B cell (primary cell): ENCODE measurements around the gene TGFBRAP1. TPM values are rescaled to one million over a fixed set of nuclear protein-coding genes. Genes with fewer than 3 reads are reported as not detected.

Experiments
- ATAC-seq: fragments of 200-7000 bp; cut with Tn5 transposase; one replicate; pipeline ENCODE4 v1.10.0; 2021; ENCODE audit warnings: low read depth, mild to moderate bottlenecking, moderate number of reproducible peaks, moderate library complexity
- CTCF ChIA-PET: fragments of 350-600 bp; sonication (Branson Sonifier 250); formaldehyde crosslinking; loops from one replicate; lab custom pipeline; 2021; ENCODE audit warnings: antibody characterized with exemption, inconsistent platforms; lab: Charles Lee
- POLR2A ChIA-PET: fragments of 350-600 bp; sonication (Branson Sonifier 250); formaldehyde crosslinking; loops from one replicate; lab custom pipeline; 2021; ENCODE audit warnings: antibody characterized with exemption; lab: Charles Lee
- DNase-seq: peaks from one replicate; pipeline ENCODE4 v3.0.0; 2013
- H2AFZ ChIP-seq: 2 replicates; pipeline ENCODE4 v1.6.1; 2012; ENCODE audit warnings: mild to moderate bottlenecking, low read depth, low read length; ENCODE audit not compliant: insufficient read depth, poor library complexity, severe bottlenecking
- H3K27ac ChIP-seq, 2 donors: 1 replicate in 1 of 2; 2 replicates in 1 of 2; pipeline ENCODE4 v1.5.1; 2012 to 2013; ENCODE audit warnings: low read length in 2 of 2, mild to moderate bottlenecking in 2 of 2, moderate library complexity in 1 of 2
- H3K27me3 ChIP-seq, 4 experiments: fragments of 200-600 bp in 1 of 4; sonication (generic) in 1 of 4; replicated peaks in 1 of 4; 1 replicate in 2 of 4; 2 replicates in 2 of 4; pipeline versions ENCODE4 v1.6.1 to v1.7.0; 2013 to 2016; ENCODE audit warnings: low read length in 3 of 4, mild to moderate bottlenecking in 2 of 4, mixed read lengths in 1 of 4, moderate library complexity in 1 of 4; ENCODE audit not compliant: insufficient read depth in 4 of 4, control insufficient read depth in 3 of 4; ENCODE audit errors: control extremely low read depth in 1 of 4
- H3K36me3 ChIP-seq, 2 experiments: replicated peaks in 1 of 2; 1 replicate in 1 of 2; 2 replicates in 1 of 2; pipeline versions ENCODE4 v1.6.1 to v1.7.1; 2013; ENCODE audit warnings: low read length in 1 of 2; ENCODE audit not compliant: insufficient read depth in 2 of 2, control insufficient read depth in 1 of 2; ENCODE audit errors: control extremely low read depth in 1 of 2, extremely low read depth in 1 of 2
- H3K4me1 ChIP-seq, 2 donors: fragments of 200-600 bp in 1 of 2; sonication (generic) in 1 of 2; 1 replicate in 1 of 2; 2 replicates in 1 of 2; pipeline versions ENCODE4 v1.5.1 to v1.6.1; 2013 to 2017; ENCODE audit warnings: low read length in 2 of 2; ENCODE audit not compliant: control insufficient read depth in 2 of 2, insufficient read depth in 2 of 2
- H3K4me2 ChIP-seq: replicated peaks from 2 replicates; pipeline ENCODE3; 2012; ENCODE audit warnings: mild to moderate bottlenecking, low read depth, low read length; ENCODE audit not compliant: poor library complexity, severe bottlenecking
- H3K4me3 ChIP-seq, 5 experiments: fragments of 200-600 bp in 1 of 5; sonication (generic) in 1 of 5; 1 replicate in 3 of 5; 2 replicates in 2 of 5; pipeline versions ENCODE4 v1.5.1 to v1.7.0; 2011 to 2016; ENCODE audit warnings: low read length in 4 of 5, mild to moderate bottlenecking in 4 of 5, low read depth in 2 of 5, control low read depth in 1 of 5, moderate library complexity in 1 of 5; ENCODE audit not compliant: insufficient read depth in 1 of 5; ENCODE audit errors: control extremely low read depth in 1 of 5, extremely low read depth in 1 of 5
- H3K79me2 ChIP-seq: fragments of 200-600 bp; sonication (generic); one replicate; pipeline ENCODE4 v1.6.0; 2016; ENCODE audit warnings: low read length; ENCODE audit not compliant: control insufficient read depth, insufficient read depth
- H3K9ac ChIP-seq: fragments of 200-600 bp; sonication (generic); 2 replicates; pipeline ENCODE4 v1.6.1; 2017; ENCODE audit warnings: mild to moderate bottlenecking, low read length, moderate library complexity
- H3K9me3 ChIP-seq, 3 donors: one replicate each; pipeline versions ENCODE4 v1.6.1 to v1.7.1; 2013; ENCODE audit warnings: low read length in 2 of 3; ENCODE audit not compliant: control insufficient read depth in 2 of 3, insufficient read depth in 1 of 3; ENCODE audit errors: control extremely low read depth in 1 of 3
- H4K20me1 ChIP-seq: 2 replicates; pipeline ENCODE4 v1.6.0; 2012; ENCODE audit warnings: mild to moderate bottlenecking, low read length; ENCODE audit not compliant: insufficient read depth, control insufficient read depth, poor library complexity, severe bottlenecking
- H3K27ac Mint-ChIP-seq: one replicate; pipeline ENCODE4 v1.8.0; 2021; ENCODE audit warnings: mixed read lengths
- H3K27me3 Mint-ChIP-seq: one replicate; pipeline ENCODE4 v1.8.0; 2021; ENCODE audit warnings: mixed read lengths
- H3K4me1 Mint-ChIP-seq: one replicate; pipeline ENCODE4 v1.8.0; 2021; ENCODE audit warnings: mixed read lengths
- H3K4me3 Mint-ChIP-seq: one replicate; pipeline ENCODE4 v1.8.0; 2021; ENCODE audit warnings: mixed read lengths
- H3K9me3 Mint-ChIP-seq: one replicate; pipeline ENCODE4 v1.8.0; 2022; ENCODE audit warnings: mixed read lengths; ENCODE audit not compliant: insufficient read depth
- CTCF ChIP-seq: fragments of 200-600 bp; IDR thresholded peaks from one replicate; pipeline ENCODE4 v1.8.0; 2022; ENCODE audit warnings: antibody characterized with exemption, mild to moderate bottlenecking
- EZH2 ChIP-seq: IDR thresholded peaks from 2 replicates; pipeline ENCODE4 v1.6.1; 2012; ENCODE audit warnings: borderline replicate concordance, low read depth, mild to moderate bottlenecking, moderate library complexity, low read length; ENCODE audit not compliant: insufficient read depth, poor library complexity, severe bottlenecking
- WGBS: methylation state at CpG from one replicate; pipeline ENCODE4 v1.1.5; 2013; ENCODE audit warnings: missing lambda C conversion rate; ENCODE audit not compliant: insufficient coverage; 5-methylcytosine and 5-hydroxymethylcytosine counted together
- intact Hi-C: fragments of 100-400 bp; cut with micrococcal nuclease; formaldehyde crosslinking; loops from one replicate; pipeline ENCODE4 v1.10.0; 2022
- polyA plus RNA-seq: library from polyadenylated mRNA; depleted of rRNA; stranded (reverse); fragments of >200 nt; gene quantifications from 2 replicates; pipeline ENCODE4 v1.2.3, GENCODE V29; 2012
- total RNA-seq, 2 donors: library from RNA; stranded (reverse); fragments of 120-200 nt in 1 of 2; gene quantifications; 1 replicate in 1 of 2; 2 replicates in 1 of 2; pipeline versions ENCODE4 v1.2.3 to v1.2.4, GENCODE V29; 2013 to 2022

TGFBRAP1 gene
- total and polyA plus RNA-seq, 2 donors (not counting 1 experiment from before 2014, with no cell fraction given): 9.3 to 21.7 TPM

- Histone ChIP-seq H3K79me2 (no peaks in the 10 kb centered on the region), H3K4me3 (no peak overlapping the region), H3K9me3 (no peaks in the 10 kb centered on the region), H3K4me2 (no peak overlapping the region), H3K27ac (no peak overlapping the region), H3K36me3 (no peaks in the 10 kb centered on the region), H4K20me1 (no peaks in the 10 kb centered on the region), H3K9ac (no peak overlapping the region), H3K27me3 (no peaks in the 10 kb centered on the region), H3K4me1 (no peaks in the 10 kb centered on the region), H2AFZ (no peak overlapping the region)
- Mint-ChIP-seq H3K27ac (no peak overlapping the region), H3K27me3 (no peaks in the 10 kb centered on the region), H3K4me3 (no peak overlapping the region), H3K4me1 (no peaks in the 10 kb centered on the region), H3K9me3 (no peaks in the 10 kb centered on the region)
- ChIA-PET CTCF (interaction anchor here (0.6 kb wide), 1 partner anchor 12 kb away, joined by 4 read pairs; no protein-coding TSS in a partner anchor), POLR2A (no interaction called here)
- TF ChIP-seq CTCF (no peak), EZH2 (no peak)
- DNase-seq (no peak), ATAC-seq (no peak)
- intact Hi-C loops: no loop called here
- WGBS: 100% methylated on average over 2 of the region's 4 CpGs
Observed at GRCh38 chr2:105249891-105250290, 79.6 kb downstream of the TGFBRAP1 start.

GRCh38 chr2:105249181-105249580, 80.4 kb downstream of the TGFBRAP1 start:
- no peak for ATAC-seq
- CTCF ChIA-PET: no interaction called here

More at GRCh38 chr2:105249181-105249580, 80.4 kb downstream of the TGFBRAP1 start:
- TF ChIP-seq CTCF (no peak), EZH2 (no peak)
- Histone ChIP-seq H3K27ac (no peak overlapping the region), H3K4me1 (no peaks in the 10 kb centered on the region), H4K20me1 (no peaks in the 10 kb centered on the region), H3K9ac (no peak overlapping the region), H3K4me2 (no peak overlapping the region), H3K79me2 (no peaks in the 10 kb centered on the region), H3K27me3 (no peaks in the 10 kb centered on the region), H3K4me3 (no peak overlapping the region), H3K9me3 (no peaks in the 10 kb centered on the region), H2AFZ (no peak overlapping the region), H3K36me3 (no peaks in the 10 kb centered on the region)
- Mint-ChIP-seq H3K27me3 (no peaks in the 10 kb centered on the region), H3K27ac (no peak overlapping the region), H3K4me3 (no peak overlapping the region), H3K9me3 (no peaks in the 10 kb centered on the region), H3K4me1 (no peaks in the 10 kb centered on the region)
- intact Hi-C loops: no loop called here
- WGBS: no CpG with 5 or more reads among the region's 5 CpGs
- no peak for DNase-seq
- POLR2A ChIA-PET: no interaction called here
